ENCODE data around the gene KIF2C.
"Not testable (repeated sequence)": the region's sequence is repeated elsewhere in the genome, so short reads cannot be mapped to it uniquely, and the experiment has no call there.

Gene KIF2C

GRCh38 chr1:44718091-44718490, 21.5 kb upstream of the KIF2C start:
- DNase-seq (ENCODE audit: low spot score) = no peak

DNA sequence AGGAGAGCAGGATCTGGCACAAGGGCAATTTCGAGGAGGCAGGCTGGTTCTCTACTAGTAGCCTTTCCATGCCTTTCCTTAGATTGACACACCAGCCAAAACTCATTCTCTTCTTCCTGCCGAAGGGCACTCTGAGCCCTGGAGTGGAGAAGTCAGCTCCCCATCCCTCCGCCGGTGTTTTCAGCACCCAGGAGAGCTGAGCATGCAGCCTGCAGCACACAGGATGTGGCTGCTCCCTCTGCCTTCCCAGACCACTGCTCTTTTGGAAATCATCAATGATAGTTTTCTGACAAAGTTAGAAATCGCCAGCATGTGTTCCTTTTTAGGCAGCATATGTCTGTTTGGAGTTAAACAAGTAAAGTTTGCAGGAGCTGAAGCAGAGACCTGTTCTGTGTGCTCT, 20.3 kb upstream of the KIF2C start:
- DNase-seq (ENCODE audit: low spot score) = no peak

GRCh38 chr1:44720281-44720680, 19.4 kb upstream of the KIF2C start:
- DNase-seq (ENCODE audit: low spot score) = no peak

DNA sequence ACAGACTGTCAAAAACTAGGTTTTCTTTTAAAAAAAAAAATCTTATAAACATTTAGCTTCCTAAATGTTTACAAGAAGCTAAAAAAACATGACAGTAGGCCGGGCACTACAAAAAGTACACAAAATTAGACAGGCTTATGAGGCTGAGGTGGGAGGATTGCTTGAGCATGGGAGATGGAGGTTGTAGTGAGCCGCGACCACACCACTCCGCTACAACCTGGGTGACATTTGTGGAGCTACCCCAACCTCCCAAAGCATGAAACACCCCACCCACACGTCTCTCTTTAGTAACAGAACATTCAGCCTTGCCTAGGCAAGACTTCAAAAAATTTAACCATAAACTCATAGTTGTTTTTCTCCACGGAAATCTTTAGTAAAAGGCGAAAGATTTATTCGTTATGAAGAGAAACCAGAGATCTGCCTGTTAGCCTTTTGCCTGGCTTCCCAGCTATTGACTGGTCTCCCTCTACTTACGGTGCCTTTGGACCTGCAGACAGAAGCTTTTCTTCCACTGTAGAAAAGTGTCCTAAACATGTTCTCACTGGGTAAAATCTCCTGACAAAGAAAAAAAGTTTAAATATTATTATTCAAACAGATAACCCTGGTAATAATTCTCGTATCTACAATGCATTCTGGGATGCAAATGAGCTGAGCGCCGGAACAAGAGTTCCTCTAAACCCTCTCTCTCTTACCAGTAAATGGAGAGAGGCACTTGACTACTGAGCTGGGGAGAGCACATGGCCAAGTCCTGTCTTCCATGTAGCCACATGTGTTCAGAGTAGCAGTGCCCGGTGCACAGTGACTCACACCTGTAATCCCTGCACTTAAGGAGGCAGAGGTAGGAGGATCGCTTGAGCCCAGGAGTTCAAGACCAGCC, 17.9 kb upstream of the KIF2C start:
- DNase-seq (ENCODE audit: low spot score) = peak; percentile 97

DNA sequence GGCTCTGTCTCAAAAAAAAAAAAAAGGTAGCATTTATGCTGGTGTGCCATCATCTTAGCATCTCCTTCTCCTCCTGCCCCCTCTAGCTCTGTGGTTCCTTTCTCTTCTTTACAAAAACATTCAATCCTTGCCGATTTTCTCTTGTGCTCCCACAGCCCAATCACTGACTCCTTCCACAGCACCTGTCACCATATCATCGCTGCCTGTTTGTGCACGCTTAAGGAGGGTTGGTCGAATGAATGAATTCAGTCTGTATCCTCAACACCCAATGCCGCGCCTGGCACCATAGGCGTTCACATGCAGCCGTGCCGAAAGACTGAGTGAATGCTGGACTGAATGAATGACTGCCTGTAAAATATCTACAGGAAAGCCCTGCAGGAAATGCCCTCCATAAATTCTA, 16.6 kb upstream of the KIF2C start:
- DNase-seq (ENCODE audit: low spot score) = no peak

- DNase-seq (ENCODE audit: low spot score) = no peak
These were observed 15.9 kb upstream of the KIF2C start for GRCh38 chr1:44723496-44724295.

GRCh38 chr1:44724296-44724954, 15.2 kb upstream of the KIF2C start:
- DNase-seq (ENCODE audit: low spot score) = no peak

- no peak for DNase-seq (ENCODE audit: low spot score)
These were observed 14.5 kb upstream of the KIF2C start for GRCh38 chr1:44724955-44725698.

DNA sequence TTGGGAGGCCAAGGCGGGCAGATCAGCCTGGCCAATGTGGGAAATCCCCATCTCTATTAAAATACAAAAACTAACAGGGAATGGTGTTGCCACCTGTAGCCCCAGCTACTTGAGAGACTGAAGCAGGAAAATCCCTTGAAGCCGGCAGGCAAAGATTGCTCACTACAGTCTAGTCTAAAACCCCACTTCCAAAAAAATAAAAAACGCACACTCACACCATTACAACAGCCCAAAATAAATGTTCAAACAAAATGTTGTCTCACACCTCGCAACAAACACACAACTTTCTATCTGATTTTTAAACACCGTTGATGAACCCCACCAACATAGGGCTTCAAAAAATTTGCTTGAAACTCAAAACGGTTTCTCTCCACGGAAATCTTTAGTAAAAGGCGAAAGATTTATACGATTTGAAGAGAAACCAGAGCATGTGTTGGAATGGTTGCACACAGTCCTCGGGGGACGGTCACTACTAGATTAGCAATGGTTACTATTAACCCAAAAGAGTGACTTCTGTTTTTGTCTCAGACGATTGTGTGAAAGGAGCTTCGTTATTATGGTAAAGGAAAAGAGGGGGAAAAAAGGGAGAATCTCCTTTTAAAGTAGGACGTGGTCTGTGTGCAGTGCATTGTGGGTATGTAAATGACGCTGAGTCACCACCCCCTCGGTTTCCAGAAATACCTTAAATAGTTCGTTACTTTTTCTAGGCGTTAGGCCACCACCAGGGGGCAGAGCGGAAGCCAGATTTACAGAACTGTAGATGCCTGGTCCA, 8.7 kb upstream of the KIF2C start, which contains the start of gene RNU5D-1:
Gene RNU5D-1, minus strand, starts transcription at position 430 of the 772 bp plus-strand sequence.
- DNase-seq (ENCODE audit: low spot score) = peak; percentile 96

GRCh38 chr1:44733365-44733764, 6.3 kb upstream of the KIF2C start:
- DNase-seq (ENCODE audit: low spot score) = no peak

- DNase-seq (ENCODE audit: low spot score) = no peak
These were observed 5.9 kb upstream of the KIF2C start for GRCh38 chr1:44733784-44734183.

DNA sequence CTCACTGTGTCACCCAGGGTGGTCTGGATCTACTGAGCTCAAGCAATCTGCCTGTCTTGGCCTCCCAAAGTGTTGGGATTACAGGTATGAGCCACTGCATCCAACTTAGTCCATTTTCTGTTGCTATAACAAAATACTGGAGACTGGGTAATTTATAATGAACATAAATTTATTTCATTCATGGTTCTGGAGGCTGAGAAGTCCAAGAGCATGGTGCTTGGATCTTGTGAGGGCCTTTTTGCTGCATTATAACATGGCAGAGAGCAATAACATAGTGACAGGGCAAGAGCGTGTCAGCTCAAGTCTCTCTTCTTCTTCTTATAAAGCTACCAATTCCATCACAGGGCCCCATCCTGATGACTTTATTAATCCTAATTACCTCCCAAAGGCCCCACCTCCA, 3.6 kb upstream of the KIF2C start:
- no peak for DNase-seq (ENCODE audit: low spot score)

- DNase-seq (ENCODE audit: low spot score) = not testable (repeated sequence)
These were observed 707 bp upstream of the KIF2C start for GRCh38 chr1:44738953-44739306.

- DNase-seq (ENCODE audit: low spot score) = no peak
These were observed 561 bp downstream of the KIF2C start for GRCh38 chr1:44740179-44740617.

DNA sequence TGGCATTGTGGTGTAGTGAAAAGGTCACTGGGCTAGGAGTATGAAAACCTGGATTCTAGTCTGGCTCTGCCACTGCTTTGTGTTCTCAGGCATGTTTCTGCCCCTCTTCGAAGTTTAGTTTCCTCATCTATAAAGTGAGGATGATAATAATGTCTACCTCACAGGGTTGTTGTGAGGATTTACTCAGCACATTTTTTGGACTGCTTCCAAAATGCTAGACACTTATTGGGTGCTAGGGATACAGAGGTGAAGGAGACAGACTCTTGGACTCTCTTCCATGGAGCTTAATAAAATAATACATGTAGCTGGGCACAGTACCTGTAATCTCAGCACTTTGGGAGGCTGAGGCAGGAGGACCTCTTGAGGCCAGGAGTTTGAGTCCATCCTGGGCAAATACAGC, 3.6 kb downstream of the KIF2C start:
- no peak for DNase-seq (ENCODE audit: low spot score)

DNA sequence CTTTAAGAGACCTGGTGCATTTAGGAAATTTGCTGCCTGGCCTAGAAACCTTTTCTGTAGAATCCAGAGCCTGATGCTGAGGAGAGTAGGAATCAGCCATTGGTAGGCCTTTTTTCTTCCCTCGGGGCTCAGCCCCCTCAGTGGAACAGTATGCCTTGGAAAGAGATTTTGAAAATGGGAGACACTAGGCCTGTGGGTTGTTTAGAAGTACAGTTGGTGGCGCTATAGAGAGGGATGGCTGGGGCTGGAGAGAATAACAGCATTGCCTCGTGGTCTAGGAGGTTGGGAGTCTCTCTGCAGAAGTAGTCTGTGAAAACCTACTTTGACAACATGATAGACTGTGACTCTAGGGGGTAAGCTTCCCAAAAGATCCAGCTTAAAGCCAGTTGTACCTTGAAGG, 8.2 kb downstream of the KIF2C start:
- DNase-seq (ENCODE audit: low spot score) = no peak

GRCh38 chr1:44757420-44757819, 17.8 kb downstream of the KIF2C start:
- no peak for DNase-seq (ENCODE audit: low spot score)

GRCh38 chr1:44759077-44759476, 19.4 kb downstream of the KIF2C start:
- no peak for DNase-seq (ENCODE audit: low spot score)

GRCh38 chr1:44760876-44761275, 21.2 kb downstream of the KIF2C start:
- no peak for DNase-seq (ENCODE audit: low spot score)

DNA sequence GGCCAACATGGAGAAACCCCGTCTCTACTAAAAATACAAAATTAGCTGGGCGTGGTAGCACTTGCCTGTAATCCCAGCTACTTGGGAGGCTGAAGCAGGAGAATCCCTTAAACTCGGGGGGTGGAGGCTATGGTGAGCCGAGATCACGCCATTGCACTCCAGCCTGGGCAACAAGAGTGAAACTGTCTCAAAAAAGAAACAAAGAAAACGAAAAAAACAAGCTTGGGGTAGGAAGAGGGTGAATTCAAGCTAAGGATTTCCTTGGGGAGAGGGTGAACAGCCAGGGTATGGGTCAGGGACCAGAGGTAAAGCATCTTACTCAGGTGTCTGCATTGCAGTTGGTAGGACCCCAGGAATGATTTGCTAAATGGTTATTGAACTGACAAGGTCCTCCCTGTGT, 26.8 kb downstream of the KIF2C start:
- DNase-seq (ENCODE audit: low spot score) = not testable (repeated sequence)
